Liver (tissue), 9 donors: Measurements from ENCODE around the gene FGFR4. TPM values are rescaled to one million over a fixed set of nuclear protein-coding genes. Genes with fewer than 3 reads are reported as not detected.
A peak's percentile ranks its signal among the peaks of the same experiment; 100 is the strongest.

Experiments
- DNase-seq: peaks from one replicate; pipeline ENCODE4 v3.0.0-alpha.2; 2017; ENCODE audit warnings: low spot score
- H3K27ac ChIP-seq, 2 donors: one replicate each; pipeline ENCODE4 v1.7.0; 2013; ENCODE audit warnings: inconsistent platforms in 2 of 2, low read length in 2 of 2, control low read depth in 1 of 2, low read depth in 1 of 2, mild to moderate bottlenecking in 1 of 2
- H3K27me3 ChIP-seq, 4 donors: one replicate each; pipeline versions ENCODE4 v1.6.1 to v1.7.0; 2013; ENCODE audit warnings: low read length in 3 of 4, inconsistent platforms in 1 of 4, mild to moderate bottlenecking in 1 of 4, moderate library complexity in 1 of 4; ENCODE audit not compliant: control insufficient read depth in 4 of 4, insufficient read depth in 4 of 4
- H3K36me3 ChIP-seq, 4 donors: one replicate each; pipeline versions ENCODE4 v1.6.1 to v1.7.0; 2013; ENCODE audit warnings: low read length in 3 of 4, mild to moderate bottlenecking in 3 of 4, low read depth in 1 of 4, moderate library complexity in 1 of 4; ENCODE audit not compliant: control insufficient read depth in 4 of 4, insufficient read depth in 3 of 4
- H3K4me1 ChIP-seq, 4 donors: one replicate each; pipeline versions ENCODE4 v1.6.1 to v1.7.0; 2013; ENCODE audit warnings: low read length in 3 of 4, mild to moderate bottlenecking in 3 of 4, moderate library complexity in 1 of 4; ENCODE audit not compliant: control insufficient read depth in 4 of 4, insufficient read depth in 4 of 4
- H3K4me3 ChIP-seq, 3 donors: one replicate each; pipeline versions ENCODE4 v1.6.1 to v1.7.0; 2013; ENCODE audit warnings: low read length in 3 of 3, control low read depth in 1 of 3, low read depth in 1 of 3, mild to moderate bottlenecking in 1 of 3
- H3K9ac ChIP-seq, 2 donors: one replicate each; pipeline ENCODE4 v1.7.0; 2013; ENCODE audit warnings: low read length in 2 of 2, mild to moderate bottlenecking in 2 of 2, moderate library complexity in 2 of 2, control low read depth in 1 of 2, low read depth in 1 of 2
- H3K9me3 ChIP-seq, 4 donors: one replicate each; pipeline versions ENCODE4 v1.6.1 to v1.7.0; 2013; ENCODE audit warnings: low read length in 3 of 4; ENCODE audit not compliant: control insufficient read depth in 4 of 4
- FOXA1 ChIP-seq: IDR thresholded peaks from 2 replicates; pipeline ENCODE4 v1.6.1; 2016; ENCODE audit warnings: antibody characterized with exemption
- HNF4A ChIP-seq, 2 donors: conservative IDR thresholded peaks; 2 replicates each; pipeline ENCODE4 v1.6.1; 2016; ENCODE audit warnings: antibody characterized with exemption in 2 of 2, mild to moderate bottlenecking in 2 of 2
- HNF4G ChIP-seq: IDR thresholded peaks from 2 replicates; pipeline ENCODE4 v1.6.1; 2016; ENCODE audit warnings: antibody characterized with exemption
- NR2F2 ChIP-seq: IDR thresholded peaks from 2 replicates; pipeline ENCODE4 v1.6.1; 2016; ENCODE audit warnings: antibody characterized with exemption
- RAD21 ChIP-seq, 2 donors: IDR thresholded peaks; 2 replicates each; pipeline ENCODE4 v1.6.1; 2016; ENCODE audit warnings: antibody characterized with exemption in 2 of 2, mild to moderate bottlenecking in 2 of 2
- RXRA ChIP-seq, 2 donors: IDR thresholded peaks; 2 replicates each; pipeline ENCODE4 v1.6.1; 2017 to 2018; ENCODE audit warnings: antibody characterized with exemption in 2 of 2, mild to moderate bottlenecking in 1 of 2
- SP1 ChIP-seq: IDR thresholded peaks from 2 replicates; pipeline ENCODE4 v1.6.1; 2018; ENCODE audit warnings: antibody characterized with exemption, mild to moderate bottlenecking
- YY1 ChIP-seq: IDR thresholded peaks from 2 replicates; pipeline ENCODE4 v1.6.1; 2016; ENCODE audit warnings: antibody characterized with exemption, mild to moderate bottlenecking
- WGBS: extraction: QIAGEN DNeasy Blood & Tissue Kit; methylation state at CpG from one replicate; pipeline ENCODE4 v1.1.7; 2013; 5-methylcytosine and 5-hydroxymethylcytosine counted together
- polyA plus RNA-seq, 2 donors: library from polyadenylated mRNA; stranded (reverse) in 1 of 2; unstranded in 1 of 2; fragments of 200-250 nt in 1 of 2; fragments of >200 nt in 1 of 2; fragmentation: Nextera tagmentation in 1 of 2; extraction: Ambion mirVana in 1 of 2; gene quantifications; one replicate each; pipeline versions ENCODE4 v1.2.1 to v1.2.3, GENCODE V29; 2013 to 2015
- total RNA-seq, 2 donors: library from RNA; depleted of rRNA; stranded (reverse); fragments of >200 nt; gene quantifications; one replicate each; pipeline ENCODE4 v1.2.3, GENCODE V29; 2014
- TF ChIP-seq, protein P1 (sequence below): fragments of 150-350 bp; IDR thresholded peaks from 2 replicates; pipeline ENCODE4 v1.5.1; 2017; ENCODE audit warnings: improper control_type of control experiment, low read depth, low read length; ENCODE audit not compliant: missing input control
- TF ChIP-seq, protein P2 (sequence below): IDR thresholded peaks from 2 replicates; pipeline ENCODE4 v1.6.1; 2016; ENCODE audit warnings: antibody characterized with exemption
- TF ChIP-seq, protein P3 (sequence below): IDR thresholded peaks from 2 replicates; pipeline ENCODE4 v1.6.1; 2016; ENCODE audit warnings: antibody characterized with exemption, mild to moderate bottlenecking
- TF ChIP-seq, protein P4 (sequence below): IDR thresholded peaks from 2 replicates; pipeline ENCODE4 v1.6.1; 2016; ENCODE audit warnings: antibody characterized with exemption
- donor health status: healthy.
- donor health status: healthy.
- donor health status: healthy.
- donor health status: healthy.
- donor health status: healthy.

The FGFR4 gene
- total and polyA plus RNA-seq, 4 donors, result 42.3 to 72.6 (median 56.3) TPM

DNA sequence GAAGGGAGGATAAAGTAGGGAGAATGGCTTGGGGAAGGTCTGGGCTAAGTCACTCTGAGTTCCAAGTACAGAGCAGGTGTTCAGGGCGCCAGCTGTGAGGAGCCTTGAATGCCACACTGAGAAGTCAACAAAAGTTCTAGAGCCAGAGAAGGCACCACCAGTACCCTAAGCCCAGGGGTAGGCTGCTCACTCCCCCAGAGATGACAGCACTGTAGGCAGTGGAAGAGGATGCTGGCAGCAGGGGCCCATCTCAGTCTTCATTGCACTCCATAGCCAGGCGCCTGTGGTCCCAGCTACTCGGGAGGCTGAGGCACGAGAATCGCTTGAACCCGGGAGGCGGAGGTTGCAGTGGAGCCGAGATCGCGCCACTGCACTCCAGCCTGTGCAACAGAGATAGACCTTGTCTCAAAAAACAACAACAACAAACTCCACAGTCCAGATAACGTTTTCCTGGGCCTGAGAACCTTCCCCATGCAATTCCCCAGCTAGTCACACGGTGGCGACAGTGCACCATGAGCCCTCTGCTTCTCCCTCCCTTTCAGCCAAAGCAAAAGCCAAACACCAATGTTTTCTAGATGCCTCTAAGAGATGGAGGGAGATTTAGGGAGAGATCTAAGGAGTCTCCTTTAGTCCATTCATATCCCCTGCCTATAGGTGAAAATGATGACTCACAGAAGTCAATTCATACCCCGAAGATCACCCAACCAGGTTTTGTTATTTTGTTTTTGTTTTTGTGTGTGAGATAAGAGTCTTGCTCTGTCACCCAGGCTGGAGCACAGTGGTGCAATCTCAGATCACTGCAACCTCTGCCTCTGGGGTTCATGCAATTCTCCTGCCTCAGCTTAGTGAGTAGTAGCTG lies 27.1 kb downstream of the FGFR4 start:
- no peak overlapping the region for H3K9ac ChIP-seq
- H3K36me3 ChIP-seq, result no peaks in the 10 kb centered on the region
- no peaks in the 10 kb centered on the region for H3K9me3 ChIP-seq
- peak overlapping the region; percentile 77 to 86 for H3K27ac ChIP-seq
- H3K4me1 ChIP-seq, result peaks cover 3 to 46% (median 31%) of the 10 kb centered on the region in 4 donors
- TF ChIP-seq RAD21 (IDR thresholded peaks at IDR 0.05) (peak; percentile 99), NR2F2 (no peak), HNF4A (conservative IDR thresholded peaks at IDR 0.05) (peak in 1 of 2 donors; percentile 10), RXRA (IDR thresholded peaks at IDR 0.05) (no peak), HNF4G (no peak), YY1 (peak; percentile 38)
- TF ChIP-seq, protein P1, sequence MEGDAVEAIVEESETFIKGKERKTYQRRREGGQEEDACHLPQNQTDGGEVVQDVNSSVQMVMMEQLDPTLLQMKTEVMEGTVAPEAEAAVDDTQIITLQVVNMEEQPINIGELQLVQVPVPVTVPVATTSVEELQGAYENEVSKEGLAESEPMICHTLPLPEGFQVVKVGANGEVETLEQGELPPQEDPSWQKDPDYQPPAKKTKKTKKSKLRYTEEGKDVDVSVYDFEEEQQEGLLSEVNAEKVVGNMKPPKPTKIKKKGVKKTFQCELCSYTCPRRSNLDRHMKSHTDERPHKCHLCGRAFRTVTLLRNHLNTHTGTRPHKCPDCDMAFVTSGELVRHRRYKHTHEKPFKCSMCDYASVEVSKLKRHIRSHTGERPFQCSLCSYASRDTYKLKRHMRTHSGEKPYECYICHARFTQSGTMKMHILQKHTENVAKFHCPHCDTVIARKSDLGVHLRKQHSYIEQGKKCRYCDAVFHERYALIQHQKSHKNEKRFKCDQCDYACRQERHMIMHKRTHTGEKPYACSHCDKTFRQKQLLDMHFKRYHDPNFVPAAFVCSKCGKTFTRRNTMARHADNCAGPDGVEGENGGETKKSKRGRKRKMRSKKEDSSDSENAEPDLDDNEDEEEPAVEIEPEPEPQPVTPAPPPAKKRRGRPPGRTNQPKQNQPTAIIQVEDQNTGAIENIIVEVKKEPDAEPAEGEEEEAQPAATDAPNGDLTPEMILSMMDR, result peak; percentile 99
- TF ChIP-seq, protein P2, sequence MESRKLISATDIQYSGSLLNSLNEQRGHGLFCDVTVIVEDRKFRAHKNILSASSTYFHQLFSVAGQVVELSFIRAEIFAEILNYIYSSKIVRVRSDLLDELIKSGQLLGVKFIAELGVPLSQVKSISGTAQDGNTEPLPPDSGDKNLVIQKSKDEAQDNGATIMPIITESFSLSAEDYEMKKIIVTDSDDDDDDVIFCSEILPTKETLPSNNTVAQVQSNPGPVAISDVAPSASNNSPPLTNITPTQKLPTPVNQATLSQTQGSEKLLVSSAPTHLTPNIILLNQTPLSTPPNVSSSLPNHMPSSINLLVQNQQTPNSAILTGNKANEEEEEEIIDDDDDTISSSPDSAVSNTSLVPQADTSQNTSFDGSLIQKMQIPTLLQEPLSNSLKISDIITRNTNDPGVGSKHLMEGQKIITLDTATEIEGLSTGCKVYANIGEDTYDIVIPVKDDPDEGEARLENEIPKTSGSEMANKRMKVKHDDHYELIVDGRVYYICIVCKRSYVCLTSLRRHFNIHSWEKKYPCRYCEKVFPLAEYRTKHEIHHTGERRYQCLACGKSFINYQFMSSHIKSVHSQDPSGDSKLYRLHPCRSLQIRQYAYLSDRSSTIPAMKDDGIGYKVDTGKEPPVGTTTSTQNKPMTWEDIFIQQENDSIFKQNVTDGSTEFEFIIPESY, result no peak
- no peaks in the 10 kb centered on the region for H3K27me3 ChIP-seq
- H3K4me3 ChIP-seq, result no peak overlapping the region
- WGBS, result 16% methylated on average over 14 of the region's 14 CpGs
- DNase-seq, result peak; percentile 95

DNA sequence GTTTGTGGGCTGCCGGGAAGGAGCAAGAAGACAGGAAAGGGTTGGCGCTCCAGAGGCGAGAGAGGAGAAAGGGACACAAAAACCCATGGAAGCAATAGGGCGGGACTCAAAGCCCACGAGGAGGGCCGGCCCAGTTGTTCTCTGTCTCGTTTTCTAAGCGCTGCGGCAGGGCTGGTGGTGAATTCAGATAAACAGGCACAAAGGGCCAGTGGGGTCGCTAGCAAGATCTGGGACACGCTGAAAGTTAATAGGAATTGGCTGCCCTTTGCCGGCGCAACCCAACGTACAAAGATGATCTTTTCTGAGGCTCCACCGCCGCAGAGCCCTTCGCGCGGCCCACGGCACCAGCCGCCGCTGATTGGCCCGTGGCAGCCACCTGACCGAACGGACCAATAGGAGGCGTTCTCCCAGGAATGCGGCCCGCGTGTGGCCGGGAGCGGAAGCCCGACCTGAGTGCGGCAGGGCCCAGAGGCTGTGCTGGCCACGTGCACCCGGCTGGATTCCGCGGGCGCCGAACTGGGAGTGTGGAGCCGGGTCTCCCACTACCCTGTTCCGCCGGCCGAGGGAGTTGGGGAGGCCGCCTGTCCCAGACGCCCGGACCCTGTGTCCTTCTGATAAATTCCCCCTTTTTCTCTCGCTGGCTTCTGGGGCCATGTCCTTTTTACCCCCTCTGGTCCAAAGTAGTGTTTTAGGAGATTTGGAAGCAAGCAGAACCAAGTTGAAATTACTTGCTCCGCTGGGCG lies 30.1 kb downstream of the FGFR4 start:
- peak overlapping the region in 1 of 2 donors; percentile 19 for H3K9ac ChIP-seq
- H3K36me3 ChIP-seq, result no peaks in the 10 kb centered on the region
- no peaks in the 10 kb centered on the region for H3K9me3 ChIP-seq
- peak; percentile 88 for DNase-seq
- H3K27me3 ChIP-seq, result no peaks in the 10 kb centered on the region
- TF ChIP-seq SP1 (peak; percentile 82), NR2F2 (no peak), FOXA1 (no peak), HNF4A (conservative IDR thresholded peaks at IDR 0.05) (no peak), YY1 (peak; percentile 14)
- TF ChIP-seq, protein P3, sequence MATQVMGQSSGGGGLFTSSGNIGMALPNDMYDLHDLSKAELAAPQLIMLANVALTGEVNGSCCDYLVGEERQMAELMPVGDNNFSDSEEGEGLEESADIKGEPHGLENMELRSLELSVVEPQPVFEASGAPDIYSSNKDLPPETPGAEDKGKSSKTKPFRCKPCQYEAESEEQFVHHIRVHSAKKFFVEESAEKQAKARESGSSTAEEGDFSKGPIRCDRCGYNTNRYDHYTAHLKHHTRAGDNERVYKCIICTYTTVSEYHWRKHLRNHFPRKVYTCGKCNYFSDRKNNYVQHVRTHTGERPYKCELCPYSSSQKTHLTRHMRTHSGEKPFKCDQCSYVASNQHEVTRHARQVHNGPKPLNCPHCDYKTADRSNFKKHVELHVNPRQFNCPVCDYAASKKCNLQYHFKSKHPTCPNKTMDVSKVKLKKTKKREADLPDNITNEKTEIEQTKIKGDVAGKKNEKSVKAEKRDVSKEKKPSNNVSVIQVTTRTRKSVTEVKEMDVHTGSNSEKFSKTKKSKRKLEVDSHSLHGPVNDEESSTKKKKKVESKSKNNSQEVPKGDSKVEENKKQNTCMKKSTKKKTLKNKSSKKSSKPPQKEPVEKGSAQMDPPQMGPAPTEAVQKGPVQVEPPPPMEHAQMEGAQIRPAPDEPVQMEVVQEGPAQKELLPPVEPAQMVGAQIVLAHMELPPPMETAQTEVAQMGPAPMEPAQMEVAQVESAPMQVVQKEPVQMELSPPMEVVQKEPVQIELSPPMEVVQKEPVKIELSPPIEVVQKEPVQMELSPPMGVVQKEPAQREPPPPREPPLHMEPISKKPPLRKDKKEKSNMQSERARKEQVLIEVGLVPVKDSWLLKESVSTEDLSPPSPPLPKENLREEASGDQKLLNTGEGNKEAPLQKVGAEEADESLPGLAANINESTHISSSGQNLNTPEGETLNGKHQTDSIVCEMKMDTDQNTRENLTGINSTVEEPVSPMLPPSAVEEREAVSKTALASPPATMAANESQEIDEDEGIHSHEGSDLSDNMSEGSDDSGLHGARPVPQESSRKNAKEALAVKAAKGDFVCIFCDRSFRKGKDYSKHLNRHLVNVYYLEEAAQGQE, result no peak
- TF ChIP-seq, protein P4, sequence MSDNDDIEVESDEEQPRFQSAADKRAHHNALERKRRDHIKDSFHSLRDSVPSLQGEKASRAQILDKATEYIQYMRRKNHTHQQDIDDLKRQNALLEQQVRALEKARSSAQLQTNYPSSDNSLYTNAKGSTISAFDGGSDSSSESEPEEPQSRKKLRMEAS, result peak; percentile 77
- peaks cover 3 to 23% (median 12%) of the 10 kb centered on the region in 4 donors for H3K4me1 ChIP-seq
- H3K4me3 ChIP-seq, result no peak overlapping the region
- WGBS, result 38% methylated on average over 49 of the region's 49 CpGs
- peak overlapping the region; percentile 38 to 44 for H3K27ac ChIP-seq
